NCI-H748 (cell line): ENCODE results near the gene NCAPD2.
A peak's percentile ranks its signal among the peaks of the same experiment; 100 is the strongest.
"Not testable (repeated sequence)": the region's sequence is repeated elsewhere in the genome, so short reads cannot be mapped to it uniquely, and the experiment has no call there.

Source experiments
- DNase-seq: peaks from one replicate; lab custom pipeline; 2025; ENCODE audit not compliant: unreplicated experiment; lab: John Stamatoyannopoulos, UW

Gene NCAPD2

GRCh38 chr12:6548966-6549683 lies 55.2 kb downstream of the NCAPD2 start:
- DNase-seq, result no peak

- DNase-seq, result no peak
These were observed 55.8 kb downstream of the NCAPD2 start for GRCh38 chr12:6549684-6550151.

GRCh38 chr12:6550294-6551062 lies 56.6 kb downstream of the NCAPD2 start:
- no peak for DNase-seq

GRCh38 chr12:6551063-6551461 lies 57.2 kb downstream of the NCAPD2 start:
- DNase-seq, result no peak

GRCh38 chr12:6551496-6552139 lies 57.7 kb downstream of the NCAPD2 start:
- DNase-seq, result no peak

- DNase-seq, result no peak
These were observed 58.2 kb downstream of the NCAPD2 start for GRCh38 chr12:6552140-6552551.

- DNase-seq, result no peak
These were observed 59.4 kb downstream of the NCAPD2 start for GRCh38 chr12:6553051-6553868.

- peak; percentile 29 for DNase-seq
These were observed 60.5 kb downstream of the NCAPD2 start for GRCh38 chr12:6554168-6555017.

- DNase-seq, result no peak
These were observed 61.3 kb downstream of the NCAPD2 start for GRCh38 chr12:6555018-6555691.

- DNase-seq, result not testable (repeated sequence)
These were observed 62.6 kb downstream of the NCAPD2 start for GRCh38 chr12:6556496-6556817.

GRCh38 chr12:6556857-6557256 lies 63.0 kb downstream of the NCAPD2 start:
- no peak for DNase-seq

- not testable (repeated sequence) for DNase-seq
These were observed 64.3 kb downstream of the NCAPD2 start for GRCh38 chr12:6558014-6558760.

GRCh38 chr12:6559500-6559899 lies 65.6 kb downstream of the NCAPD2 start:
- no peak for DNase-seq

GRCh38 chr12:6560501-6561205 lies 66.8 kb downstream of the NCAPD2 start:
- no peak for DNase-seq

GRCh38 chr12:6562881-6563280 lies 69.0 kb downstream of the NCAPD2 start:
- no peak for DNase-seq

- peak; percentile 12 for DNase-seq
These were observed 69.6 kb downstream of the NCAPD2 start for GRCh38 chr12:6563448-6564050.

GRCh38 chr12:6567112-6567670 lies 73.3 kb downstream of the NCAPD2 start:
- DNase-seq, result no peak

- DNase-seq, result no peak
These were observed 75.4 kb downstream of the NCAPD2 start for GRCh38 chr12:6569312-6569711.
